Fibroblast of skin of back (primary cell): ENCODE data around the gene DRICH1.
"Not testable (repeated sequence)": the region's sequence is repeated elsewhere in the genome, so short reads cannot be mapped to it uniquely, and the experiment has no call there.

Experiments used
- DNase-seq: peaks from one replicate; pipeline ENCODE4 v3.0.0-alpha.2; 2013

Gene DRICH1

DNA sequence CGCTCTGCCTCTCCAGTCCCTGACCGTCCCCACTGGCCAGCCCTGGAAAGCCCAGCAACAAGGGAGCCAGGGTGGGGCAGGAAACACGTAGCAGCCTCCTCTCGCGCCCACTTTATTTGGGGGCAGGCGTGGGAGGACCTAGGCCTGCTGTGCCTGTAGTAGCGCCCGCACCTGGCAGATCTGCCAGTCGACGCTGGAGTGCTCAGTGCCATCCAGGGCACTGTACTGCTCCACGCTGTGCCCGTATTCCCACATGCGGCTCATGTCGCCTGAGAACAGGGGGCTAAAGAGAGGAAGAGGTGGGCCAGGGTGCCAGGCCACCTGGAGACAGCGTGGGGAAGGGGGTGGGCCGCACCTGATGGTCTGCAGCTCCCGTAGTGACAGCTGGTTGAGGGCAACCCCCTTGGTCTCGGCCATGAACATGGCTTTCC lies 17.0 kb upstream of the DRICH1 start:
- no peak for DNase-seq

DNA sequence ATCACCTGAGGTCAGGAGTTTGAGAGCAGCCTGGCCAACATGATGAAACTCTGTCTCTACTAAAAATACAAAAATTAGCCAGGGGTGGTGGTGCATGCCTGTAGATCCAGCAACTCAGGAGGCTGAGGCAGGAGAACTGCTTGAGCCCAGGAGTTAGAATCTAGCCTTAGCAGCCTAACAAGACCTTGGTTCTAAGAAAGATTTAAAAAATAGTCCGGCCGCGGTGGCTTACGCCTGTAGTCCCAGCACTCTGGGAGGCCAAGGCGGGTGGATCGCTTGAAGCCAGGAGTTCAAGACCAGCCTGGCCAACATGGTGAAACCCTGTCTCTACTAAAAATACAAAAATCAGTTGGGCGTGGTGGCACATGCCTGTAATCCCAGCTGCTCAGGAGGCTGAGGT lies 14.4 kb upstream of the DRICH1 start:
- not testable (repeated sequence) for DNase-seq

DNA sequence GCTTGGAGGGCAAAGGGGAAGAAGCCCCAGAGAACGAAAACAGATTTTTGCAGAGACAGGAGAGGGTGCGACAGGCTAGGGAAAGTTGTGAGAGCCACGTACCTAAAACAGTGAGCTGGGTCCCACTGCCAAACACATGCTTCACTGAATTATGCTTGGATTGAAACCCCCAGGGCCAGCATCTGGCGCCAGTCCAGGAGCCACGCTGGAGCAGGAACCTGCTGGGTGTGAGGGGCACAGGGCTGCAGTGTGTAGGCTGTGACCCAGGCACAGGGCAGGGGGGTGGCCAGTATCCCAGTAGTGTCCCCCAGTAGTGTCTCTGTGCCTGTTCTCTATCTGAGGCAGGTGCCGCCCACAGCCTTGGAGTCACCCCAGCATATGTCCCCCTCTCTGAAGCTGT lies 8.1 kb upstream of the DRICH1 start:
- DNase-seq = not testable (repeated sequence)

DNA sequence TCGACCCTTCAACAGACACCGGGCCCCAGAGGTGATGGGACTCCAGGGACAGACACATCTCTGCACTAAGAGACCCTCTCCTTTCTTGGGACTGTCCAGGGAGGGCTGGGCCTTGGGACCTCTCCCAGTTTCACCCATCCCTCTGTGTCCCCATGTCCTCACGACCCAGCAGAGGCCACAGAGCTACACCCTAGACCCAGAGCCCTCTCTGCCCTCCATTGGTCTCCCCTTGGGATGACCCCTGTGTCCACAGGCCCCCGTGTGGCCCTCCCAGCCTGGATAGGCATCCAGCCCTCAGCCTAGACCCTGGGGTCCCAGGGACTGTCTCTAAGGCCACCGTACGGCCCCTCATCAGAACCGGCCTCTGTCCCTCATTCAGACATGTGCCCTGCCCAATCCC lies 7.5 kb upstream of the DRICH1 start:
- no peak for DNase-seq

DNA sequence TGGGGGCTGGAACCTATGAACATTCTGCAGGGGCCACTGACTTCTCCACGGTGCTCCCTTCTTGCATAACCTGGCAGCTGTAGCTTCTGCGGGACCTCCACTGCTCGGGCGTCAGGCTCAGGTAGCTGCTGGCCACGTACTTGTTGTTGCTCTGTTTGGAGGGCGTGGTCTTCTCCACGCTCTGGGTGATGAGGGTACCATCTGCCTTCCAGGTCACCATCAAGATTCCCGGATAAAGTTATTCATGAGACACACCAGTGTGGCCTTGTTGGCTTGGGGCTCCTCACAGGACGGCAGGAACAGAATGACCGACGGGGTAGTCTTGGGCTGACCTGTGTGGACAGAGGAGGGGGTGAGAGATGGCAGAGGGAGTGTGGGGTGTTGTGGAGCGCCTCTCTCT lies 6.5 kb upstream of the DRICH1 start:
- no peak for DNase-seq

DNA sequence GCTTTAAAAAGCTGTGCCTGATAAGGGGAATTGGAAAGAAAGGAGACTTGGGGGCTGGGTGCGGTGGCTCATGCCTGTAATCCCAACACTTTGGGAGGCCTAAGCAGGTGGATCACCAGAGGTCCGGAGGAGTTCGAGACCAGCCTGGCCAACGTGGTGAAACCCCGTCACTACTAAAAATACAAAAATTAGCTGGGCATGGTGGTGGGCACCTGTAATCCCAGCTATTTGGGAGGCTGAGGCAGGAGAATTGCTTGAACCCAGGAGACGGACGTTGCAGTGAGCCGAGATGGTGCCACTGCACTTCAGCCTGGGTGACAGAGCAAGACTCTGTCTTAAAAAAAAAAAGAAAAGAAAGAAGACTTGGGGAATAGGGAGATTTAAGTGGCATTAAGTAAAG lies 3.2 kb upstream of the DRICH1 start:
- DNase-seq = not testable (repeated sequence)

DNA sequence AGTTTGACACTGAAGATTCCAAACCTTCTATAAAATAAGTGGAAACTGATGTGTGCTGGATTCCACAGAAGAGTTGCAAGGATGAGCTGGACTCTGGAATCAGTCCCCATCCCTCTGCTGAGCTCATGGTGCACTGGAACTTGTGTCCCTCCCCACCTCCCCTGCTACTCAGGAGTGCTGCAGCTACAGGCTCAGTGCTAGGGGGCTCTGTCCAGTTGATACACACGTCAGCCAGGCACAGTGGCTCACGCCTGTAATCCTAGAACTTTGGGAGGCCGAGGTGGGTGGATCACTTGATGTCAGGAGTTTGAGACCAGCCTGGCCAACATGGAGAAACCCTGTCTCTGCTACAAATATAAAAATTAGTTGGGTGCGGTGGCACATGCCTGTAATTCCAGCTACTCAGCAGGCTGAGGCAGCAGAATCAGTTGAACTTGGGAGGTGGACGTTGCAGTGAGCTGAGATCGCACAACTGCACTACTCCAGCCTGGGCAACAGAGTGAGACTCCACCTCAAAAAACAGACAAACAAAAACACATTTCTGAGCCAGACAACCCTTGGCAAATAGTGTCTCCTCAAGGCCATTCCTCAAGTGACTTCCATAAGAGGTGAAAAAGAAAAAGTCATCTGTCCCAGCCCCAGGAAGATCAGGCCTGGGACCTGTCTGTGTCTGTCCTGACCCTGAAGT lies 3.9 kb downstream of the DRICH1 start:
- DNase-seq = not testable (repeated sequence)

DNA sequence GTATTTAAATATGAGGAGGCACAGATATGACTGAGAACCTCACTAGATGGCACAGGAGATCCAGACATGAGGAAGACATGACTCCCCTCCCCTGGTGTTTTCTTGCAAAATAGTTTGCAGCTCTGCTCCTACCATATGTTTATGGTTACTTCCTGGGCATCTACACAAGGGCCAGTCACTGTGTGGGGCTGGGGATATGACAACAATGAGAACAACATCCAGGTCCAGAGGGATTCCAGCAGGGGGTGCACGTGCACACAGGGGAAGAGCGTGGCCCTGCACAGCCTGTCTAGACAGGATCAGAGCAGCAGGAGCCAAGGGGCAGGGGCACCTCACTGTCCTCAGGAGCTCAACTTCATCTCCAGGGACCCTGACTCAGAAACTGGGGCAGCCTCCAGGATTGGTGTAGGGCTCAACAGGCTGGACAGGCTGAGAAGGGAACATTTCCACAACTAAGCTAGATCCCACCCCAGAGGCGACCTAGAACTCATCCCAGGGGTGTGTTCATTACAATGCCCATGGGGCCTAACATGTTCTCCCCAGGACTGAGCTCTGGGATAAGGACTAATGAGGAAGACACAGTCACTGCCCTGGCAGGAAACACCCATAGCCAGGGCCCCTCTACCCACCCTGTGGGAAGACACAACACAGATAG lies 4.6 kb downstream of the DRICH1 start:
- peak; percentile 22 for DNase-seq

DNA sequence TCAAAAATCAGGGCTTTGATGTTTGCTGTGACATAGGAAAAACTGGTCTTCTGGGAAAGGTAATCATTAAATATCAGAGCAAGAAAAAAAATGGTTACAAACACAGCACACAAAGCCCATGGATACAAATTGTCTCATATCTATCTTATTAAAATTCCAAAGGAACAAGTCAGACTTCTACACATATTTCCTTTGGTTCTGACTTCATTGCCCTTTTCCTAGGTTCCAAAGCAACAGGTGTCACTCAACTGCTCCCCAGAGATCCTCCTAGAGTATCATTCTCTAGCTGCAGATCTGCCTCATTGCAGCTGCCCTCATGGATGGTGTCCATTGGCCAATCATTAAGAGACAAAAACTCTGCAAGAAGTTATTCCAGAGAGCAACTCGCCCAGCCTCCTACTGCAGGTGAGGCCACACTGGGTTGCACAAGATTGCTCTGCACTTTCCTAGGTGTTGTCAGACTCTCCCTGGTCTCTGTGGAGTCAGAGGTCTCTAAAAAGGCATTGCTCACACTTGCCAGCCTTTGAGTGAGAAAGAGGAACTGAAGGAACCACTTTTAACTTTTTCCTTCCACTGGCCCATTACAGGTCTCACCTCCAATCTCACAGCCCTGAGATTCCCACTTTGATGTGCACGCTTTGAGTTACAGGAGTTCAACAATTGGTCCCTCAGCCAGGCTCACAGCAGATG lies 5.7 kb downstream of the DRICH1 start:
- no peak for DNase-seq

DNA sequence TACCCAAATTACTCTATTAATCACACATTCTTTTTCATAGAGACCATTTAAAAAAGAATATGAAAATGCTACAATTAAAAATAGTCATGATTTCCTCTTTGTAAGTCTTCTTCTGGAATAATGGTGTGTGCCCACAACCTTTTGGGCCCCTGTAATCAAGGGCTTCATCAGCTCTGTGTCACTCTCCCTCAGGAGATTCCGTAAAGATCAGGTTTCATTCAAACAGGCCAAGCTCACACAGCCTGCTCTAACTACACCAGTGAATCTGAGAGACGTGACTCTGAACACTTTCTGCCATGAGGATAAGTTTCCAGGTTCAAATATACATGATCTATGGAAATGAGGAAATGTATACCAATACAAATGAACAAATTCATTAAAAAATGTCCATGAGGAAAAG lies 9.5 kb downstream of the DRICH1 start:
- DNase-seq = no peak

DNA sequence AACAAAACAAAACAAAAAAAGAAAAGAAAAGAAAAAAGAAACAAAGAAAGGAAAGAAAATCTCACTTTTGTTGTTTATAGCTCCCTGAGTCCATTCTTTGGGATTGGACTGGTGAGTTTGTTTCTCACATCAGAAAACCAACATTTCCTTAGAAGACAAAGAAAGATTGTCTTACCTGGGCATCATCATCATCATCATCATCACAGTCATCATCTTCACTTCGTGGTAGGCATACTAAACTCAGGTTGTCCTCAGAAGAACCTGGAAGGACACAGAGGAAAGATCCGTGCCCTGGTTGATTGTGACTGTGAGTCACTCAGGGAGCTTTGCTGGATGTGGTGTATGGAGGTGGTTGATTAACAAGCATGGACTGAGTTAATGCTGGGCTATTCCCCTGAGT lies 10.2 kb downstream of the DRICH1 start:
- not testable (repeated sequence) for DNase-seq

DNA sequence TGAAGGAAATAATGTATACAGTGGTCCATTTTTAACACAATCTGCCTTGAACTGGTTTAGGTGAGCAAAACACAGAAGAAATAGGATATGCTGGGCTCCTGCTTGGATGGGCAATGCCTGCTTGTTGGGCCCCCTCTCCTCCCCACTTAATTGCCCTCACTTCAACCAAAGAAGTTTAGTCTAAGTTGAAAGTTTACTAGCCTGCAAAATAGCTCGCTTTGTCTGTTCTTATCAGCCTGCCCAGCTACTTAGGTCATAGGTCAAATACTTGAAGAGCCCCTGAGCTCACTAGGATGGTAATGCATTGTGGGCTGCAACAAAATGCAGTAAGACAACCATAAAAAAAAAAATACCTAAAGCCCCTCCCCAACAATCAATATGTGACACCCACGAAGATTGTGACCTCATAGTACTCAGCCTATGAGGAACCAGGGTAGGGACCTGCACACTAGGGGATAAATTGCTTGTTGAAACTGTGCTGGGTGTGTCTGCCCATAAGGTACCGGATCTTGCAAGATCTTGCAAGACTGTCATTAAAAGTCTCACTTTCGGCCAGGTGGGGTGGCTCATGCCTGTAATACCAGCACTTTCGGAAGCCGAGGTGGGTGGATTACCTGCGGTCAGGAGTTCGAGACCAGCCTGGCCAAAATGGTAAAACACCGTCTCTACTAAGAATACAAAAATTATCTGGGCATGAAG lies 10.9 kb downstream of the DRICH1 start:
- no peak for DNase-seq

DNA sequence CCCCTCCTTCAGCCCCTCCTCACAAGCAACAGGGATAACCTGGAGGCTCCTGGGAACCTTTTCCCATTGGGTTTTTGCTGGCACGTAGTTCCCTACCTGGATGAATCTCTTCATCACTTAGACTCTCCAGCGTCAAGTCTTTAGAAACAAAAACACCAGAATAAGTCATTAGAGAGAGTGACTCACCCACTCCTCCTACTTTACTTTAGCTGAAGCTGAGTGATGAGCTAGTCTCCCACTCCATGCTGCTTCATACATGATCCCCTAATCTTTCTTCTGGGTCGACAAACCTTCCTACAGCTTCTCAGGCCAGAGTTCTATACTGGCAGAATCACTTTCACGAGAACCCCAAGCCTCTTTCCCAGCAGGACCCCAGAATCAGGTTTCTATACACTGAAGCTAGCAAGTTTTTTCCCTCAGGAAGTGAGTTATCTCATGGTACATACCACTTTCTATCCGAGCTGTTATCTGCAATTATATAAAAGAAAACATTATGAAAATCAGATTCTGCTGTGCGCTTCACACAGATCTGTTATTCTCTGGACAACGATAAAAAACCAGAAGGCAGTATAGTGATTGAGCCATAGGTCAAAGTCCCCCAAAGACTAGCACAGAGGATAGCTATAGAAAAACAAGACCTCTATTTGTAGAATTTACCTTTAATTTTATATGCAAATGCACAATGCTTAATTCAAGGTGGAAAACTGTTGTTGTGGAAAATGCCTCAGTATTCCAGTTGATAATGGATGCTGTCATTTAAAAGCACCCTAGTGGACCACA lies 18.7 kb downstream of the DRICH1 start:
- DNase-seq = no peak

DNA sequence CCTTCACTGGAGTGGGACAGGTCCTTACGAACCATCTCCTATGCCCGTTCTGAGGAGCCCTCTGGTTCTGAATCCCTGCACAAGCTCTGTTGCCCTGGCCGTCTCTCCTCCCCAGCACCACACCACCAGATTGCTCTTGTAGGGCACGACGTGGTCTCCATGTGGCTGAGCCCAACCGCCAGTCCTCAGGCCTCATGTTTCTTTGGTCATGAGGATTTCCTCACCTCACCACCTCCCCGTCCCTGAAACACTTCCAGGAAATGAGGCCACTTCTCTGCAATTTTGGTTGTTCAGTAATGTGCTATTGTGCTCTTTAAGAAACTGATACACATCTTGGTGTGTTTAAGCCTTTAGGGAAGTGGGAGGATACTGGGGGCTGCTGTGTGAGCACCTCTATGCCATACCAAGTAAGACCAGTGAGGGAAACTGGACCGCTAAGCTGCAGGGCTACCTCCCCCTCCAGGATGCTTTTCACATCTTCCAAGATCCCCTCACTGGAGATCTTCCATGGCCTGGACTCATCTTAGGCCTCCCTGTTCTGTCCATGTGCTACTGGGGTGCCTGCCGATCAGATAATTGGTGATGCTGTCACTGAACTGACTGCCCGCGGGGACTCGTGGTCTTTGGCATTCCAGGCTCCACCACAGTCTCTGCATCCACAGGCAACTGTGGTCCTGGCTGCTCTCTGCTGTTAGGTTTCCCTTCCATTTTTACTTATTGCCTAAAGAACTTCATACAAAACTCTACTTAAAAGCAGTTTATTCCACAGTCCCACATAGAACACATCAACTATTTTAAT lies 21.9 kb downstream of the DRICH1 start:
- no peak for DNase-seq

DNA sequence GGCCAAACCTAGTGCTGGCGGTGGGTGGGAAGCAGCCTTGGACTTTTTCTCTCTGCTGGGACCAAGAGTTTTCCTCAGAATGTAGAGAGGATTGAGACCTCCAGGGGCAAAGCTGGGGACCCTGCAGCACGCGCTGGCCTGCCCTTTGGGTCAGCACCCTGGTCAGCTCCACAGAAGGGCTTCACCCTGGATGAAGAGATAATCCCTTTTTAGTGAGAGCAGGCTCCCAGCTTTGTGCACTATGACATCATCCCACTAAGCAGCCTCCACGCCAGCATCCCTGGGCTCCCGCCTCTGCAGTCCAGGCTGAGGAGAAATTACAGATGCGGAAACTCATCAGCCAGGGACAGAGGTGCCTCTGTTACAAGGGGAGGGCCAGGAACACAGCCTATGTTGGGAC lies 23.5 kb downstream of the DRICH1 start:
- DNase-seq = peak; percentile 32

DNA sequence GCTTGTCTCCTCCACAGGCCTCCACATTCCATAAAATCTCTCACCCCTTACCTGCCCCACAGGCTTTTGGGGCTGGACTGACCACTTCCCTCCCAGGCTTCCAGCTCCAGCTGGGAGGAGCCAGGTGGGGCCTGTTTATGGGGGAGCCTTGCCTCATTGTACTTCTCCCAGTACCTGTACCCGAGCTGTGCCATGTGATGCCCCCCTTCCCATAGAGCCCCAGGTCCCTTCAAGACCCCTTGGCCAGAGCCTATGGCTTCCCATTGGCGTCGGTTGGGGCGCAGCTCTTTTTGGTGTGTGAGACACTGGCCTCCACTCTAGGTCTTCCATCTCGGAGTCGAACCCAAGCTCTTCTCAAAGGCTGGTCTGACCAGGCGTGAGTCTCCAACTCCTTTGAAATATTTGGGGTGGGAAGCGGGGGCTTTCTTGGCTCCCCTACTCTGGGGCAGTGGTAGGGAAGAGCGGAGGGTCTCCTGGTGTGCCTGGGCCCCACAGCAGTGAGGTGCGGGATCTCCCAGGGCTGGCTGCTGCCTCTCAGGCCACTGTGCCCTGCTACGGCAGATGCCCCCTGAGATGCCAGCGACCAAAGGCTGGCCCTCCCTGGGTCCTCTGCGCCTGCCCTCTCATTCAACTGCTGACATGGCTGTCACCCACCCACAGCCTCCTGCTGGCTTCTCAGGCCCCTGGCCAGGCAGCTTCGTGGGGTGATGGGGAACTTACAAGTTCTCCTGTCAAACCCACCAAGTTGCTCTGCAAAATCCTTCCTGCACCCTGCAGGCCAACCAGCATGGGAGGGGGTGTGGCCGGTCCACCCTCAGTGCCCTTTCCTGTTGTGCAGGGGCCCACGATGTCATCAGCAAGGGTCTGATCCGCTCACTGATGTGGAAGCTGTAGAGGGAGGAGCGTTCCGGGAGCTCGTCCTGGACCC lies 25.7 kb downstream of the DRICH1 start:
- no peak for DNase-seq

DNA sequence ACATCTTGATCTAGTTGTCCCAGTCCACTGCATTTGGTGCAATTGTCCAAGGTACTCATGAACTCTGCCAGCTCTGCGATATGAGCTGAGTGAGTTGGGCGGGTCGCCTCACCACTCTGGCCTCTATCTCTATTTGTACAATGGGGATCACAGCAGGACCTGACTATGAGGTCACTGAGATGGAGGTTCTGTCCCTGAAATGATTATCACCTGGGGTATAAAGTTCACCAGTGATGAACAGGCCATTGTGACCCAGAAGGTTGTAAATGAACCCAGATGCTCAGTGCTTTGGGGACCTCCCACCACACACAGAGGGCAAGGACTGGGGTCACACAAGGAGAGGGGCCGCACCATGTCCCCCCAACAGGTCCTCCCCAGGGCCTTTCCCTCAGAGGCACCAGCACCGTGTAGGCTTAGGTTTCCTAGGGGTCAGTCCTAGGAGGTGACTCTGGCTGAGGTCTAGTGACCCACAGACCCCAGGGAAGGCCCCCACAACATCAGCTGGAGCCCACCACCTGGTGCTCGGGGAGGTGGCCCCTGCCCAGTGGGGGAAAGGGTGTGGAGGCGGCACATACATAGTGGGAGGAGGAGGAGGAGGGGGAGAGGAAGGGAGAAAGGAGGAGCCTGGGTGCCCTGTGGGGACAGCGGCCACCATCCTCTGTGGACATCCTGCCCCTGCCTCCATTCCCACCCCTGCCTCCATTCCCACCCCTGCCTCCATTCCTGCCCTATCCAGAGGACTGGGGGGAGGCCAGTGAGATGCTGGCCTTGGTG lies 27.0 kb downstream of the DRICH1 start:
- no peak for DNase-seq

DNA sequence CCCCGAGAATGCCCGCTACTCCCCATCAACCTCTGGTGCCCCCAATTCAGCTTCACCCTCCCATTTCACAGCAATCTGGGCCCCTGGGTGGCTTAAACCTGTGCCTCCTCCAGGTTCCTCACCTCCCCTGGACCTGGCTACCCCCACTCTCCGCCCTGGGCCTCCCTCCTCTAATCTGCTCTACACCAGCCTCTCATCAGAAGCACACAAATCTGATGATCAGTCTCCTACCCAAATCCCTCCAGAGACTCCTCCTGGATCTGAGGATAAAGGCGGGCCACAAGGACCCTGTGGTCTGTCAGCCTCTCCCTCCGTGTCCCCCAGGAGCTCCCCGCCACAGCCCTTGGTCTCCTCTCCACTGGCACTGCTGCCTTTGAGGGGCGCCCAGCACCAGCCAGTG lies 28.9 kb downstream of the DRICH1 start:
- no peak for DNase-seq

DNA sequence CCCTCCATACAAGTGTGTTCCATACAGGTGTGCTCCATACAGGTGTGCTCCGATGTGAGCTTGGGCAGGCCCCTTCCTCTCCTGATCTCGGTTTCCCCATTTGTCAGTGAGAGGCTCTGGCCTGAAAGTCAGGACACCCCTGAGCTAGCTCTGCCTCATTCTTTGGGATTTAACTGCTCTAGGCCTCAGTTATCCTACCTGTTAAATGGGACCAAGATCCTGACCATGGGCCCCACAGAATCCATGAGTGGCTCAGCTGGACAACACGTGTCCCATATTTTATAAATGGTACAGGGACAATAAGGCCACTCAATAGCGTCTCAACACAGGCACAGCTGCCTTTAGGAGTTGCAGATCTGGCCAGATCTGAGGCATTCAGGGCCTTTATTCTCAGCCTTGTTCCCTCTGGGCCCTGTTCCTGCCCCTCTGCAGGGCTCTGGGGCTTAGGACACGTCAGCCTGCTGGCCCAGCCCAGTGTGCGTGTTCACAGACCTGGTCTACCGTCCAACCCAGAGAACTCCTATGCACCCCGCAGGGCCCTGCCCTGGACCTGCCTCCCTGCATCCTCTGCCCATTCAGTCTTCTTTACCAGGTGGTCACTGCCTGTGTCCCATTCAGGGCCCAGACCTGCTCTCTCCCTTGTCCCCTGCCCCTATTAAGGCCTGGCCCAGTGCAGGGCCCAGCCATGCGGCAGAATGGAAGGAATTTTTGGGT lies 33.2 kb downstream of the DRICH1 start:
- DNase-seq = no peak
